ENCODE data around the gene FRMD1.

The FRMD1 gene

DNA sequence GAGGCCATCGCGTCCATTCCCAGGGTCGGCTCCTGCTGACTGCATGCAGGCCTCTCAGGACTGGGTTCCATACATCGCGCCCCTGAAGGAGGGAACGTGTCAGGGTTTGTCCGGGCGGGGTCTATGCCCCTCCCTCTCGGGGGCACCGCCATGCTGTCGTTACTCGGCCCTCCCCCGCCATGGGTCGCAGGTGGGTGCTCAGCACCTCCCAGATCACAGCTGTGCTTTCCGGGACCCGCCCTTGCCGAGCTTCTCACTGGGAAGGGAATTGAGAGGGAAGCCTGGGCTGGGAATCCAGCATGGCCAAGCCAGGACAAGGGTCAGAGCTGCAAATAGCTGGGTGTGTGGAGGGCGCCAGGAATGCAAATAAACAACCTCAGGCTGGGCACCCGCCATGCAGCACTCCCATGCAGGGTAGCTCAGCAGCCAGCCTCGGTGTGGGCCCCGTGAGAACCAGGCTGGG, at the start of gene FRMD1:
Gene FRMD1, minus strand, starts transcription at position 270 of the 463 bp plus-strand sequence. Its CDS starts 118 bp downstream, at position 152.
- no peak for DNase-seq

DNA sequence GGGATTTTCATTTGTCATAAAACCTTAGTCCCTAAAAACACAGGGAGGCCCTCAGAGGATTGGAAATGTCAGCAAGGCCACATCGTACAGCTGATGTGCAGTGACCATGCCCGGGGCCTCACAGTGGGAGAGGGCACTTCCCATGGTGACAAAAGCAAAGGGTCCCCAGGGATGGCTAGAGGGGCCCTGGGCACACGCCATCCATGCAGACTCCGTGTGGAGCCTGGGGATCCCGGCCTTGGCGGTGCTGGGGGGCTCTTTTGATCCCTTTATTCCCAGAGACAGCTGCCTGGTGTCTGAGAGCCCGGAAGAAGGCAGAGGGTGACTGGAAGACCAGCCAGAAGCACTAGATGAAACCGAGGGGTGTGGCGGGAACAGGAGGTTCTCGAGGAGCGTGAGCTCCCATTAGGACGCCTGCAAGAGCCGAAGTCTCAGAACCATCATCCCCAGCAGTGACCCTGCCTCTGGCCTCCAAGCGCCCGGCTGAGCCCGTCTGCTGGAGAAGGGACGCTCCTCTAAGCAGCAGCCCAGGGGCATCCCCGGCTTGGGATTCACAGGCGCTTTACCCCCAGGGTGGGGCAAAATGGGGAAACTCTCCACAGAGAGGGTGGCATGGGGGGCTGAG, 49.1 kb upstream of the FRMD1 start:
- DNase-seq: no peak

DNA sequence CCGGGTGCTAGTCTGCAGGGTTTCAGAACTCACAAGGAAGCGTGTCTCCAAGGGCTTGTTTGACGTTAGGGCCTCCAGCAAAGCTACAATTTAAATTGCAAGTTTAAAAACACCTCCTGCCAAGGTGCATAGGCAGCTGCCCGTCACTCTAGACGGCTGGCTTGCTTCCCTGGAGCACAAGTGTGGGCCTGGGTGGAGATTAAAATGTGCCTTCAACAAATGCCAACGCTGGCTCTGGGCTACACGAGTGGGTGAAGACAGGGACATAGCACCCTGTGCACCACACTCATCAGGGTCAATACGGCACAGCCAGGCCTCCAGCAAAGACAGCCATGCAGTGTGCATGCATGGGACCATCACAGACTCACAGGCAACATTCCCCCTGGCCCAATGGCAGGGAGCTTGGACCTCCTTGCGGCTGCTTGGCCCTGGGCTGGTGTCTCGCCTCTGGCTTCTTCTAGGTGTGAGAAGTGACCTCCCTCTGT, 48.4 kb upstream of the FRMD1 start:
- no peak for DNase-seq

DNA sequence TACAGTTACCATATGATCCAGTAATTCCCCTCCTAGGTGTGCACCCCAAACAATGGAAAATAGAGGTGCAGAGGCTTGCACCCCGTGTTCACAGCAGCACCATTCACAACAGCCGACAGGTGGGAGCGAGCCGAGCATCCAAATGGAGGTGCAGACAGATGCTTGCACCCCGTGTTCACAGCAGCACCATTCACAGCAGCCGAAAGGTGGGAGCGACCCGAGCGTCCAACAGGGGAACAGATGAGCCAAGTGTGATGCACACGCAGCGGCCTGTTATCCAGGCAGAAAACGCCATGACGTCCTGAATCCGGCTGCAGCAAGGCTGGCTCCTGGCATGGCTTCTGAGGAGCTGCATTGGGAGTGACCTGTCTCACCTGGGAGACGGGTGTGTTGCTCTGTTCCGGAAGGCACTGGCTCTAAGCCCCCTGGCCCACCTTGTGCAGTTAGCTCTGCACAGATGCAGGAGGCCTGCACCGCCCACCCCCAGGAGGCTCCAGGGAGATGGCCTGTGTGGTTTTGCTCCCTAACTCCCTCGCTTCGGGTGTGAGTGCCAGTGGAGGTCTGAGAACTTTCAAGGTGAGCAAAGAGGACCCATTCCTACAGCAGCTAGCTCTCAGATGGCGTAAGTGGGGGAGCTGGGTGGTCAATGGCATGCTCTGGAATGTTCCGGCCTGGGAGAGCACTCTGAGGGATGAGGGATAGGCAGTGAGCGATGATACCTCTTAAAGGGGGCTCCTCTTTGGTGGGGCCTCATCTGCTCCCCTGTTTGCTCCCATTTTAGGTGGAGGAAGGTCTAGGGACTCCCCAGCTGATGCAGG, 47.8 kb upstream of the FRMD1 start:
- no peak for DNase-seq

DNA sequence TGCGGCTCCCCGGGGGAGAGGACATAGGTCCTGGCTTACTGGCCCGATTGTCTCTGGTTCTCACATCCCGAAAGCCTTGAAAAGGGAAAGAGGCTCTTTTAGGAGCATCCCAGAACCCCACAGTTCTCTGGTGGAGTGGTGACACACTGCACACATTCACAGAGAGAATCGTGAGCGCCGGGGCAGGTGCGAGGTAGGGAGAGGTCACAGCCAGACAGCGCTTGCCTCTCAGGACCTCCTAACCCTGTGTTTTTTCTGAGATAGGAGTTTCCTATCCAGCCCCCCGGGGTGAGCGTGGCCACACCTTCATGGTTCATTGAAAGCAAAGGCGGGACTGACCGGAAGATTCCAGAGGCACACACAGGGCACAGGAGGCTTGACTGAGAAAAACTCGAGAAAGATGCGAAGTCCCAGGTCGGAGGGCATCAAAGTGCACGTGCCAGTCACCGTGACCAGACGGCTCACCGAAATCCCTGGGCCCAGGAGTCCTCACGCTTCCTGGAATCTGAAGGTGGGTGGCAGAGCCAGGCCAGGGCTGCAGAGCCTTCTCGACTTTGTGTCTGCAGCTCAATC, 46.5 kb upstream of the FRMD1 start:
- DNase-seq: no peak

DNA sequence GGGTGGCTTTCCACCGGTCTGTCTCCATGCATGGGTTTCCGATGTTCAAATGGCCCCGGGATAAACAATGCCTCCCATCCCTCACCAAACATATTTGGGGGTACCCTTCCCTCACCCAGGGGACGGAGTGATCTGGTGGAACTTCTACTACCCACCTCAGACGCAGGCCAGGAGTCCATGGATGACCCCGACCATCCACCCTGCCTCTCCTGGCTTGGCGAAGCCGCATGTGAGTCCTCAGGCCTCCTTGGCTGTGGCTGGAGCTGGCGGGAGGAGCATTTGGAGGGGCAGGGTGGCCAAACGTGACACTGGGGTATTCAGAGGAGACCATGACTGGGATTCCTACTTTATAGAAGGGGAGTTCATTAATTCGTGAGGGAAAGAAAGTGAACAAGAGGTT, 45.9 kb upstream of the FRMD1 start:
- DNase-seq: no peak

DNA sequence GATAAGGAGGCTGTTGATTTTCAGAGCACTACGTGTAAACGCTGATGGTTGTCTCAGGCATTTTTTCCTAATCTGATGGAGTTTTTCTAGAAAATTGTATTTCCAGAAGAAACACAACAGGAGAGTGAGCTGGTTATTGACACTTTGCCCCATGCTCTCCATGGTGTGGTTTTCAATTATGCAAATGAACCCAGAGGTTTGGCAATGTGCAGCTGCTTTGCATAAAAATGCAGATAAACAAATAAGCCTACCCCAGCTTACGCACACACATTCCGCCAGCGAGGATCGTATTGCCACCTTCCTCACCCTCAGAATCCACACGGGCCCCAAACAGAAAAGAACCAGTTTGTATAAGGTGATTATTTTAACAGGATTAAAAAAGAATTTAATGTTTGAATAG, 45.1 kb upstream of the FRMD1 start:
- no peak for DNase-seq

DNA sequence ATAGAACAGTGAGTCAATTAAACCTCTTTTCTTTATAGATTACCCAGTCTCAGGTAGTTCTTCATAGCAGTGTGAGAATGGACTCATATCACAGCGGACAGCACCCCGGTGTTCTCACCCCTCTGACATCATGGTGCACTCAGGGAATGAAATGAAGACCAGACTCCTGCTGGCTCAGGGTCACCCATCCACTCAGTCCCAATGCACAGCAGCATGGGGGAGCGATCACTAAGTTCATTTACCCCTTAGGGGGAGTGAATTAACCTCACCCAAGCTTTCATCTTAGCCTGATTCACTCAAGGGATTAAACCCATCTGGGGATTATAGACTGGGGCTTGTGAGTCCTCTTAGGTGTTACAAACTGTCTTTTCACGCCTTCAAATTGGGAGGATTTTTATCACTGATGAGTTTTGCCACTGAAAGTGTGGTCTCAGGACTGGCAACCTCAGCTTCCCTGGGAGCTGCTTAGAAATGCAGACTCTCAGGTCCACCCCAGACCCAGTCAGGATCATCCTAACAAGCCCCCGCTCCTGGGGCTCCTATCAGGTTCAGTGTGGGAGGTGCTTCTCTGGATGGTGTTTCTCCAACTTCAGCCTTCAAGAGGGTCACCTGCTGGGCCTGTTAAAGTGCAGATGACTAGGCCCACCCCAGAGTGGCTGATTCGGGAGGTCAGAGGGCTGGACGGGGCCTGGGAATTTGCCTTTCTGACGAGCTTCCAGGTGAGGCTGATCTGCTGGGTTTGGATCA, 44.3 kb upstream of the FRMD1 start:
- DNase-seq: no peak

DNA sequence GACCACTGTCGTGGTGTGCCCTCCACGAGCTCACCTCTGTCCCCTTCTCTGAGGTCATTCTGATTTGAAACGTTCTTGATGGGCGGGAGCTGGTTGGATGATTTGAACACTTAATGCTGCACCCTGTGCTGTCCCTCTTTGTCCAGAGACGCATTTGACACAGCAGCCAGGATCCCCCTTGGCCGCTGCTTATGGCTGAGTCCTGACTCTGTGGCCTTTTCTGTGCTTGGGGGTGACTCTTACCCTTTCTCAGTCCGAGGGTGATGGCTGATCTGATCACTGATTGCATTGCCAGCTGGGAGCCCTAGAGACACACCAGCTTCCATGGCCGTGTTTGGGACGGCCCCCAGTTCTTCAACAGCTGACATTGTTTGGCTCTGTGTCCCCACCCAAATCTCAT, 43.5 kb upstream of the FRMD1 start:
- no peak for DNase-seq

DNA sequence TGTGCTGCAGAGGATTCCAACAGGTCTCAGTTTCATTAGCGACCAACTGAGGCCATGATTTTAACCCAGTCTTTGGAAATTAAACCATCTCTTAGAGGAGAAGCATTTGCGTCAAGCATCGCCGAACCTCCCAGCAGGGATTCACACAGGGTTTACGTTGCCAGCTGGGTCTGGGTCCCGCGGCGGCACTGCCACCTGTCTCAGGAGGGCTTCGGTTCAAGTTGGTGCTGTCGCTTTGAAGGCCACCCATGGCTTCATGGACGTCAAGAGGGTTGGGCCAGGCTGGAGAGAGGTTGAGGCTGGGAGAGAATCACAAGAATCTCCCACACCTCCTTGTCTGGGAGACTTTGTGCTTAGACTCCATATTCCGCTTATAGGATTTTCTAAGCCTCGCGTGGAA, 43.0 kb upstream of the FRMD1 start:
- no peak for DNase-seq

DNA sequence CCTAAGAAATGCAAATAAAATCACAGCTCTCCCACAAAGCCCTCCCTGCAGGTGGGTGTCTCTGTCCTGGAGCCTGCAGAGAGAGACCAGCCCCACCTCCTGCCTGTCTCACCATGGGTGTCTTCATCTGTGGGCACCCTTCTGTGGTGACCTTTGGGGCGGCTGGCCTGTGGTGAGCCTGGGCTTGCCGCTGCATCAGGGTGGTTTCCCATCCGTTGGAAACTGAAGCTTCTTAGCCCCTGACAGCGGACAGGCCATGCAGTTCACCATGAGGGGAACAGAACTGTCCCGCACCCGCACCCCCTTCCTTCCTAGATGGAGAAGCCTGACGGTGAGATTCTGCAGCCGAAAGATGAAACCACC, 42.3 kb upstream of the FRMD1 start:
- no peak for DNase-seq

DNA sequence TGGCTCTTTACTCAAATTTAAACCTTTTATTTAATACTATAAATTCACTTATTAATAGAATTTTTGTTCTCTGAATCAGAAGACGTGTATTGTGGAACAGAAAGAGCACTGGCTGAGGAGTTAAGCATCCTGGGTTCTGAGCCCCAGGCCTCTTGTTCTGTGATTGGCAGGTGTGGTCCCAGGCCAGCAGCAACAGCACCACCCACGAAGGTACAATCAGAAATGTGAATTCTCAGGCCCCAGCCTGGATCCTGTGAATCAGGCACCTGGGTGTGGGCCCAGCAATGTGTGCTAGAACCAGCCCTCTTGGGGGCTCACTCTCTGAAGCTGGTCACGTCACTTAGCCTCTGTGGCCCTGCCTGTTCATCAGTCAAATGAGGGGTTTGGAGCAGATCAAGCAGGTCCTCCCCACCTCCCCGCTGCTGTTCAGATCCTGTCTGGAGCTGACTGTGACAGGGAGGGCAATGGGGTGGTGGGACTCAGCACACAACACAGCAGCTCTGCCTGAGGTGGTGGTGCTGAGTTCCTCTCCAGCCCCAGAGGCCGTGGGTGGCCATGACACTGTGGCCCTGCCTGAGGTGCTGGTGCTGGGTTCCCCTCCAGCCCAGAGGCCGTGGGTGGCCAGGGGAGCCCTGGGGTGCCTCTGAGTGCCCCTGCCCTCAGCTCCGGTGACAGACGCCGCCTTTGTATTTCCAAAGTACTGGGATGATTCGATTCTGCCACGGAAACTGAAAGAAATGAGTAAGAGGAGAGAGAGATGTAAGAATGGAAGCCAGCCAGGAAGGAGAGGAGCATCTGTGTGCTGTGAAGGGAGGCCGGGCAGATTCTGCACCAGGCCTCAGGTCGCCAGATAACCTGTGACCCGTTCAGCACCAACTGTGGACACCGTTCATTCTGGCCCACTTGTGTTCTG, 41.6 kb upstream of the FRMD1 start:
- no peak for DNase-seq

DNA sequence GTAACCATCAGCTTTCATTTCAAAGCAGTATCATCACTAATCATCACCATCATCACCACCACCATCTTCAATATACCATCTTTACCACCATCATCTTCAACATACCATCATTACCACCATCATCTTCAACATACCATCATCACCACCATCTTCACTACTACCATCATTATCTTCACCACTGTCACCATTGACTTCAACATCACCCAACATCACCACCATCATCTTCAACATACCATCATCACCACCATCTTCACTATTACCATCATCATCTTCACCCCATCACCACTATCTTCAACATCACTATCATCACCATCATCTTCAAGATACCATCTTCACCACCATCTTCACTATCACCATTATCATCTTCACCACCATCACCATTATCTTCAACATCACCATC, 40.5 kb upstream of the FRMD1 start:
- DNase-seq: no peak

DNA sequence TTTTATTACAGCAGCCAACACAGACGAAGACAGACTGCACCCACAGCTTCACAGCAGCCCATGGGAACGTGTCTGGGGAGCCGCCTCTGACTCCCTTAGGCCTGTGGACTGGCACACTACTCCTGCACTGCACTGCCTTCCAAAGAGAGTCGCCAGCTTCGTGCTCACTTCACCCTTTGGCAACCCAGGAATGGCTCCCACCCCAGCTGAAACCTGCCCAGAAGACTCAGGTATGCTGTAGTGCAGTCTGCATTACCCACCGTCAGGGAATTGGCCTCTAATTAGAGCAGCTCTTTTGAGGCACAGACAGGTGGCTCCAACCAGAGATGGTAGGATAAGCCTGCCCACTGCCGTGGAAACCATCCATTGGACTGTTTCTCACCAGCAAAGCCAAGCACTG, 39.9 kb upstream of the FRMD1 start:
- no peak for DNase-seq

DNA sequence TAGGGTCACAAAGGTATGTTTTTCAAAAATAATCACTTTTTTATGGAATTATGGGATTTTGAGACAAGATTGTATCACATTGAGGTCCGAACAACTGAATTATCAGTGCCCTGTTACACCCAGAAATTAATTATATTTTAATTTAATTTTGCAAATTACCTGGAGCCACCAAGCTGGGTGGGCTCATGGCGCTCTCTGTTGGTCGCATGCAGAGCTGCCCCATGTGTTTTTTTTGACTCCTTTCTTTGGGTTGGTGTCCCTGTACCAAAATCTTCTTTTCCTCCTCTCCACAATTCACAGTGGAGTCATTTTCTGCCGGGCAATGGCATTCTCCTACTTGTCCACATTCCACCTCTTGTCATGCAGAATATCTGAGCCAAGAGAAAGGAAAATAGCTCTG, 38.9 kb upstream of the FRMD1 start:
- DNase-seq: no peak

DNA sequence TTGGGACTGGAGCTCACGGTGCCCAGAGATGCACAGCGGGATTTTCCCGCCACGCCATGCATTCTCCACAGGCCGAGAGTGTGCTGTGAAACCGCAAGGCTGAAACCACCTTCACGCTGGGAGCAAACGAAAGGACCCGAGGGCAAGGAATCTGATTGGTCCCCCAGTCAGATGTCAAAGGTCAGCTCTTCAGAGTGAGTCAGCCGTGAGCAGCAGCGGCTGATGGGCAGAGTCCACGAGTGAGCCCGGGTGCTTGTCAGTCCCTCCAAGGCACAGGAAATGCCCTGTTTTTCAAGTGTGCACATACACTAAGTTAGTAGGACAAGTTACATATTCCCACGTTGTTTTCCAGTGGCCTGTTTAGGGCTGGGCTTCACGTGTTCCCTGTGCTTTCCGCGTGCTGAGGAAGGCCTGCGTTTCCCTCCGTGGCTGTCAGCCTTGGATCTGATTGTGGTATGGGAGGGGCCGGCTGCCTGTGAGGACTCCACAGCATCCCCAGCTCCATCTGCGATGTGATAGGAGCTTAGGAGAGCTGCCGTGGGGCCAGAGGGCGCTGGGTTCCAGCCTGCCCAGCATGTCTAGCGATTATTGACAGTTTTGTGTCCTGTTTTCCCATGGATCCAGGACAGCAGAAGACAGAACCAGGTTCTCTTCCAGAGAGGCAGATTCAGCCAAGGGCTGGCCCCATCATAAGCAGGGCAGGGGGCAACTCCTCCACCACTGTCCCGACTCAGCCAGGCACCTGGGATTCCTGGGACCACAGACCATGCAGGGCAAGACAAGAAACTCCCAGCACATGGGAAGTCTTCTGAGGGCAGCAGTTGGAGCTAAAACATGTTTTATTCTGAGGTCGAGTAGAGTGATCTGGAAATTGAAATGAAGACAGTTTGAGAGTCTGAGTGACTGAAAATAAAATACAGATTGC, 38.2 kb upstream of the FRMD1 start:
- no peak for DNase-seq

DNA sequence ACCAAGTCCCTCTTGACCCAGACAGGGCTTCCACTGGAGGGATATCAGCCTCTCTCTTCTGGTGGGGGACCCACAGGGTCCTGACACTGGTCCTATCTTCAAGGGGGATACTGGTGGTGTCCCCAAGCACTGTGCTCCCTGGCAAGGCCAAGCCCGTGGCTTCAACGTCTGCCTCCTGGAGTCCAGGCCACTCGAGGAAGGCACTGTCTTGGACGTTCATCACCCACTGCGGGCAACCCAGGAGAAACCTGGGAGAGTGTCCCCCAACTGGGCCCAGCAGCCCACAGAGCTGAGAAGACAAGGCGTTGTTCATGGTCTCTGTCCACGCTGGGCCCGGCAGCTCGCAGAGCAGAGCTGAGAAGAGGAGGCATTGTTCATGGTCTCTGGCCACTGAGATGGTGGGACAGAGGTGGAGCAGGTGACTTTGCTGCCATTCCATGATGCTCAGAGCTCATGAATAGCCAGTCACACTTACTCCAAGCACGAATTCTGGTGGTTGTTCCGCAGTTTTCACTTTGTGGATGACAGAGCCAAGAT, 37.5 kb upstream of the FRMD1 start:
- no peak for DNase-seq

DNA sequence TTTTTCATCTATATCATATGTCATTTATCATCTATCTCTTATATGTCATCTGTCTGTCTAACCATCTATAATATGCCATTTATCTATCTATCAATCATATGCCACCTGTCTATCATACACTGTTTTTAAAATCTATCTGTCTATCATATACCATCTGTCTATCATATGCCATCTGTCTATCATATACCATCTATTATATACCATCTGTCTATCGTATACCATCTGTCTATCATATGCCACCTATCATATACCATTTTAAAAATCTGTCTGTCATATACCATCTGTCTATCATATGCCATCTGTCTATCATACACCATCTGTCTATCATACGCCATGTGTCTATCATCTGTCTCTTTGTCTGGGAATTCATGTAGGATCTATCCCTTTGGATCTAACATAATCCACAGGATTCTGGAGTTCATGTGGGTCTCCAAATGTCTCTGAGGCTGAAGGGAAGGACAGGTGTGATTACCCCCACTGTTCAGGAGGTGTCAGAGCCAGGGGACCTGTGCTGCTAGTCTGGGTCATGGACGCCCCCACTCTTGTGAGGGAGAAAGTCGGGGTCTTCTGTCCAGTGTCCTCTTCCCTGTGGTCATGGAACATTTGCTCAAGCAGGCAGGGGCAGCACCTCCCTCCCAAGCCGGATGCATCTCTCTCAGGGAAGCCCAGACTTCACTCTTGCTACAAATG, 36.9 kb upstream of the FRMD1 start:
- no peak for DNase-seq

DNA sequence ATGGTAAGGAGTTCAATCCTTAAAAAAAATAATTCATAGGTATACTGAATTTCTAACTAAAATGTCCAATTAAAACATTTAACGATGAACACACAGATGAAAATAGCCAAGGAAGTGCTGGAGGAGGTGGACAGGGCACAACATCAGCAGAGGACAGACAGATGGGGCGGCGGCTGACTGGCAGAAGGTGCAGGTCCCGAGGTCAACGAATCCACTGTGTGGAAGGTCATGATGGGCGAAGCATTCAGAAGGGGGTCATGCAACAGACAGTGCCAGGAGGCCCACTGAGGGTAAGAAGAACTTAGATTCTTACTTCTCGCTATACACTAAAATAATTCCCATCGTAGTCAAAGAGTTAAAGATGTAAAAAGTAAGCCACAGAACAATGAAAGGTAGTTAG, 34.2 kb upstream of the FRMD1 start:
- no peak for DNase-seq

DNA sequence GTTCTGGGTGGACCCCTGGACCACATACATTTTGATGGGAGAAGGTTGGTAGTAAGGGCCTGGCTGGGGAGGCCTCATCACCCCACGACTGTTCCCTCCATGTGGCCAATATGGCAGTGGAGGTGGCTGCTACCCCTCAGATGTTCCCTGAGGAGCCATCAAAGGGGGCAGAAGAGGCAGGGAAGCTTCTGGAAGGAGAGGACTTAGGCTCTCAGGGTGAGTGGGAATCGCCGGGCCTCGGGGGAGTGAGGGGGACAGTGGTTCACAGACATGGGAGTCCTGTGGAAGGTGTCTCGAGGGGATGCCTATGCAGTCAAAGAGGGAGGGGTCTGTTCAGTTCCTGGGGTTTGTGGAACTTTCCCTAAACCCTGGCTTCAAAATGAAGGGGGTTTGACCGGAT, 32.9 kb upstream of the FRMD1 start:
- no peak for DNase-seq
